C4-2B (cell line): Measurements from ENCODE around the gene CRTC1.

Source experiments
- H3K27ac ChIP-seq: fragments of 450-650 bp; 2 replicates; pipeline ENCODE4 v1.5.1; 2017
- CTCF ChIP-seq: fragments of 450-650 bp; conservative IDR thresholded peaks from 2 replicates; pipeline ENCODE4 v1.5.1; 2017; ENCODE audit warnings: mild to moderate bottlenecking
- ZFX ChIP-seq: fragments of 450-650 bp; IDR thresholded peaks from 2 replicates; pipeline ENCODE4 v1.6.1; 2017

CRTC1 gene

GRCh38 chr19:18789883-18790565 lies 106.5 kb downstream of the CRTC1 start:
- TF ChIP-seq CTCF (no peak), ZFX (no peak)
- no peak overlapping the region for H3K27ac ChIP-seq

DNA sequence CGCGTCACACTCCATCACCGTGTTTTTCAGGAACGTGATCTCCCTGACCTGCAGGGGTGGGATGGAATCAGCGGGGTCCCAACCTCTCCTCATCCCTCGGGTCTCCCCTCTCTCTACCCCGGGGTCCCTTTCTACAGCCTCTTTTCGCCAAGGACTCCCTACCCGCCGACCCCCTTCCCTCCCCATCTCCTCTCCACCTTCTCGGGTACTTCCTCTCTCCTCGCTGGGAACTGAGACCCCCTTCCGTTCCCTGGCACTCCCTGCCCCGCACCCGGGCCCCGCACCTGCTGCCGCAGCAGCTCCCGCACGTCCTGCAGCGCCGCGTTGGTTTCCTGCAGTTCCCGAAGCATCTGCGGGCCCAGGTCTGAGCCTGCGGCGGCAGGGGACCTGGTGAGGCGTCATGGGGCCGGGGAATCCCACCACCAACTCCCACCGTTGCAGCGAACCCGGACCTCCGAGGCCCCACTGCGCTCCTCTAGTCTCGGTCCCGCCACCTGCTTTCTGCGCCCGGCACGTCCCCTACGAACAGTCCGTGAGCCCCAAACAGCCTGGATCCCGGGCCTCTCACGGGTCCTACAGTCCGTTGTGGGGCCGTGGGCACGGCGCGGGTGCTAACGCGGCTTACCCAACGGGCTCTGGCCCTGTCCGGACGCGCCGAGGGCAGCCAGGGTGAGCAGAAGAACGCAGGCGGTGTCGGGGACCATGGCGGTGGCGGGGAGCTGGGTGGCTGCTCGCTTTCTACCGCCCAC lies 107.3 kb downstream of the CRTC1 start, which contains the start of gene COMP:
Gene COMP, minus strand, starts transcription at position 740 of the 749 bp plus-strand sequence. Its CDS starts 36 bp downstream, at position 704.
- TF ChIP-seq CTCF: no peak
- TF ChIP-seq ZFX: no peak
- H3K27ac ChIP-seq: no peak within 1 kb of the TSS

GRCh38 chr19:18791315-18791678 lies 107.8 kb downstream of the CRTC1 start:
- H3K27ac ChIP-seq: no peak overlapping the region
- TF ChIP-seq ZFX (no peak), CTCF (no peak)

- H3K27ac ChIP-seq: no peak overlapping the region
- TF ChIP-seq CTCF (no peak), ZFX (no peak)
These were observed 109.2 kb downstream of the CRTC1 start for GRCh38 chr19:18792661-18793060.

GRCh38 chr19:18793144-18794028 lies 109.9 kb downstream of the CRTC1 start:
- no peak overlapping the region for H3K27ac ChIP-seq
- TF ChIP-seq CTCF: no peak

GRCh38 chr19:18794029-18794313 lies 110.5 kb downstream of the CRTC1 start:
- H3K27ac ChIP-seq: no peak overlapping the region
- TF ChIP-seq ZFX: no peak
- no peak for TF ChIP-seq CTCF

DNA sequence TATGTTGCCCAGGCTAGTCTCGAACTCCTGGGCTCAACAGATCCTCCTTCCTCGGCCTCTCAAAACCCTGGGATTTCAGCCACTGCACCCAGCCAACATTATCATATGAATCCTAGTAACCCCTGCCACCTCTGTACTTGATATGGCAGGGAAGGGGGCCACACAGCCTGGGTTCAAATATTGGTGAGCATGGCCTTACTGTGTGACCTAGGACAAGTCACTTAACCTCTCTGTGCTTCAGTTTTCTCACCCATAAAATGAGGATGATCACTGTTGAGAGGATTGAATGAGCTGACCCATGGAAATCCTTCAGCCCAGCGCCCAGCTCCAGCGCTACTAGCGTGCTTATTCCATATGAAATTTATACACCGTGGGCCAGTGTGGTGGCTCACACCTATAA lies 111.2 kb downstream of the CRTC1 start:
- H3K27ac ChIP-seq: no peak overlapping the region
- TF ChIP-seq ZFX (no peak), CTCF (no peak)
